GM12875 (cell line): ENCODE measurements around the gene CLCN2.
A peak's percentile ranks its signal among the peaks of the same experiment; 100 is the strongest.

Source experiments
- H3K4me3 ChIP-seq: one replicate; pipeline ENCODE4 v1.5.1; 2011; ENCODE audit warnings: low read depth, low read length, control low read depth
- TF ChIP-seq, protein P1 (sequence below): IDR thresholded peaks from 2 replicates; pipeline ENCODE4 v1.5.1; 2011; ENCODE audit warnings: low read depth, mild to moderate bottlenecking, control low read depth, inconsistent platforms, low read length, moderate library complexity, borderline replicate concordance; ENCODE audit not compliant: insufficient read depth

The CLCN2 gene

DNA sequence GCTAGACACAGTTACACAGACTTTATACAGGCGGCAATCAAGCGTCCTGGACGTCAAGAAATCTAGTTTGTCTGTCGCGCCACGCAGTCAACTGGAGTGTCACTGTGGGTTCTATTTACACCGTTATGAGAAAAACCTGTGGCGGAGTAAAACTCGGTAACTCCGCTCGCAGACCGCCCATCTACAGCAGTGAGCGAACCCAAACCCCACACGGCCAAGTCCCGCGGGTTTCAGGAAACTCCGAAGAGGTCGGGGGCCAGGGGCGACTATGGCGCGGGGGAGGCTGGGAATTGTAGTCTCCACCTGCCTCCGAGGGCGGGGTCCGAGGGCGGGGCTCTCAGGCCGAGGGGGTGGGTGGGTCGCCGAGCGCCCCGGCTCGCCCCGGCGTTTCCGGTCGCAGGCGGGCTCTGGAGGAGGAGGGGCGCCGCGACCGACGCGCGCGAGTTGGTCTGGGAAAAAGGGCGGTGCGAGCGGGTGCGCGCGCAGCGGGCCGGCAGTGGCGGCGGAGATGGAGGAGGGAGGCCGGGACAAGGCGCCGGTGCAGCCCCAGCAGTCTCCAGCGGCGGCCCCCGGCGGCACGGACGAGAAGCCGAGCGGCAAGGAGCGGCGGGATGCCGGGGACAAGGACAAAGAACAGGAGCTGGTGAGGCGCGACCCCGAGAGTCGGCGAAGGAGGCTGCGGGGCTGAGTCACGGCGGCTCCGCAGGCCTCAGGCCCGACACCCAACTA lies 62.5 kb downstream of the CLCN2 start, which contains the start of gene PSMD2:
TSS of gene PSMD2 (plus strand) at position 483 of the 729 bp plus-strand sequence. CDS start at position 509, 26 bp downstream.
- TF ChIP-seq, protein P1, sequence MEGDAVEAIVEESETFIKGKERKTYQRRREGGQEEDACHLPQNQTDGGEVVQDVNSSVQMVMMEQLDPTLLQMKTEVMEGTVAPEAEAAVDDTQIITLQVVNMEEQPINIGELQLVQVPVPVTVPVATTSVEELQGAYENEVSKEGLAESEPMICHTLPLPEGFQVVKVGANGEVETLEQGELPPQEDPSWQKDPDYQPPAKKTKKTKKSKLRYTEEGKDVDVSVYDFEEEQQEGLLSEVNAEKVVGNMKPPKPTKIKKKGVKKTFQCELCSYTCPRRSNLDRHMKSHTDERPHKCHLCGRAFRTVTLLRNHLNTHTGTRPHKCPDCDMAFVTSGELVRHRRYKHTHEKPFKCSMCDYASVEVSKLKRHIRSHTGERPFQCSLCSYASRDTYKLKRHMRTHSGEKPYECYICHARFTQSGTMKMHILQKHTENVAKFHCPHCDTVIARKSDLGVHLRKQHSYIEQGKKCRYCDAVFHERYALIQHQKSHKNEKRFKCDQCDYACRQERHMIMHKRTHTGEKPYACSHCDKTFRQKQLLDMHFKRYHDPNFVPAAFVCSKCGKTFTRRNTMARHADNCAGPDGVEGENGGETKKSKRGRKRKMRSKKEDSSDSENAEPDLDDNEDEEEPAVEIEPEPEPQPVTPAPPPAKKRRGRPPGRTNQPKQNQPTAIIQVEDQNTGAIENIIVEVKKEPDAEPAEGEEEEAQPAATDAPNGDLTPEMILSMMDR, result no peak
- peak within 1 kb of the TSS; percentile 96 for H3K4me3 ChIP-seq

DNA sequence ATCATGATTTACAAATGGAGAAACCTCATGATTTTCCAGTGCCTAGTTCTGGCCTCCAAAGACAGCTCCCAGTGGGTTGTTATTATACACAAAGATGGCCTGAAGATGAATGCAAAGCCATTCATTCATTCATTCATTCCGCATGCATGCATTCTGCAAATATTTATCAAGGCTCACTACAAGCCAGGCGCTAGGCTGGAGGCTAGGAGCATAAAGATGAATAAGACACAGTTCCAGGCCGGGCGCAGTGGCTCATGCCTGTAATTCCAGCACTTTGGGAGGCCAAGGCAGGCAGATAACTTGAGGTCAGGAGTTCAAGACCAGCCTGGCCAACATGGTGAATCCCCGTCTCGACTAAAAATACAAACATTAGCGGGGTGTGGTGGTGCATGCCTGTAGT lies 64.8 kb downstream of the CLCN2 start:
- TF ChIP-seq, protein P1, result no peak
- no peak overlapping the region for H3K4me3 ChIP-seq
